HG02973 (cell line): ENCODE results near the gene COL11A2.

Experiments
- ATAC-seq: cut with Tn5 transposase; IDR thresholded peaks from one replicate; pipeline ENCODE4 v1.9.1; 2021; ENCODE audit warnings: moderate library complexity; ENCODE audit not compliant: unreplicated experiment

The COL11A2 gene

DNA sequence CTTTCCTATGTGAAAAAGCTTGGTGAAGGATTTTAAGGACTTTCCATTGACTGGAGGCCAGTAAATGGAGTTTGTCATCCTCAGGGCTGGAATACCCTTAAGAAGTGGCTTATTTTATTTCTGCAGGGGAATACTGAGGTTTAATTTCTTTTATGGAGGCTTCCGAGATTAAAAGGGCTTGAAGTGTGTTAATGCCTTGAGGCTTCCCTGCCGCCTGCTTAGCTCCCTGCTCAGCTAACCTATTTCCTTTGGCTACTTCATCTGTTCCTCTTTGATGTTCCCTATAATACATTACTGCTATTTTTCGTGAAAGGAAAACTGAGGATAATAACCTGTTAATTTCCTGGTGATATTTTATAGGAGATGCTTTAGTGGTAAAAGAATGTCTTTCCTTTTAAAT lies 72.3 kb downstream of the COL11A2 start:
- ATAC-seq = no peak

- ATAC-seq = no peak
Measured at GRCh38 chr6:33118525-33119123, 73.6 kb downstream of the COL11A2 start.

- ATAC-seq = no peak
Measured at GRCh38 chr6:33117811-33118277, 74.4 kb downstream of the COL11A2 start.

DNA sequence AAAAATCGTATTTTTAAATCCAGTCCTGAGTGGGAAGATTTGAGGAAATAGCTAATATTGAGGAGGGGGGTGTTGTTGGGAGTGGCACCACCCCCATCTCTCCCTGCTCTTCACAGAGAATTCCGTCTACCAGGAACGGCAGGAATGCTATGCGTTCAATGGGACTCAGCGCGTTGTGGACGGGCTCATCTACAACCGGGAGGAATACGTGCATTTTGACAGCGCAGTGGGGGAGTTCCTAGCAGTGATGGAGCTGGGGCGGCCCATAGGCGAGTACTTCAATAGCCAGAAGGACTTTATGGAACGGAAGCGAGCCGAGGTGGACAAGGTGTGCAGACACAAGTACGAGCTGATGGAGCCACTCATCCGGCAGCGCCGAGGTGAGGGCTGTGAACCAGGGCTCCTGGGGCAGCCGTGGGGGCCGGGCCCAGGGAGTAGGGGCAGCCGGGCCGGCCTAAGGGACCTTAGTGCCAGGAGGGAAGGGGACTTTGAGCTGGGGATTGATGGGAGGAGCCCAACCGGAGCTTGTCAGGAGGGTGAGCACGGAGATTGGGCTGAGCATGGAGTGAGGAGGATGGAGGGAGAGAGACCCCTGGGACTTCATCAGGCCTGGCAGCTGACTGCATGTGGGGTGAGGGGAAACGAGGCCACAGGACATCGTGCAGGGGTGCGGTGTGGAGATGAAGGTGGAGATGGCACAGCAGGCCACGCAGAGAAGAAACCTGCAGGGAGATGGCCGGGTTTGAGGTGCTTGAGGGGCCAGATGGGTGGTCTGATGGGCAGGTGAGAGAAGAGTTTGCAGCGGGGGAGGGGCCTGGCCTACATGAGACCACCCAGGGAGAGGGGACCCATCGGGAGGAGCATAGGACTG lies 75.2 kb downstream of the COL11A2 start:
- ATAC-seq = no peak

DNA sequence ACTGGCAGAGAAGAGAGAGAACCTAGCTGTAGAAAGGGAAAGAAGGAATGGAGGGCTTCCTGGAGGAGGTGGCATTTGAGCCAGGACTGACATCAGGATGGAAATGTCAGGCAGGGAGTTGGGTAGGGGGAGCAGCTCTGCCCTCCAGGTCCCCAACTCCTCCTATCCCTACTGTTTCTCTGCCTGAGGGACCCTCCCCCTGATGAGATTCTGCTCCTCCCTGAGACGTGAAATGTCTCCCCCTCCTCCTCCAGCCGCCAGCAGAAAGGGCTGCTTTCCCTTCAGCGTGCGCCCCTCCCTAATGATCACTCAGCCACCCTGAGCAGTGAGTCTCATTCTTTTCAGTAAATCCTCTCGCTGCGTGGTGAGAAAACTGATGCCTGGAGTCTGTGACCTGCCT lies 75.8 kb downstream of the COL11A2 start:
- ATAC-seq = no peak

DNA sequence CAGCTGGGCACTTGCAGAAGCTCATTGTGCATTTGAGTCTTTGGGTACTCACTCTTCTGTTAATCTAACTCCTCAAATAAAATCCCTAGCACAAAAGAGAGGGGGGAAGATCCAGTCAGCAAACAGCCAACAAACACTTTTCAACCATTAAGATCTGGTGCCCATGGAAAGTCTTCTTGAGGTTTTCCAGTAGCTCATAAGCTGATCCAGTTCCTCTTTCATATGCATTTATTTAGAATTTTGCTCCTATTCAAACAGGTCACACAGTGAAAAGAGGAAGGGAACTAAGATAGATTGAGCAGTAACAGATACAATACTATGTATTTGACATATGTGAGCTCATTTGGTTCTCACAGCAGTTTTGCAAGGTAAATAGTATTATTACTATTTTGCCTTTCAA lies 77.9 kb downstream of the COL11A2 start:
- no peak for ATAC-seq

GRCh38 chr6:33113755-33114154 lies 78.5 kb downstream of the COL11A2 start:
- ATAC-seq = no peak
